IgD-negative memory B cell (primary cell): ENCODE data around the gene FUT8. TPM values are rescaled to one million over a fixed set of nuclear protein-coding genes. Genes with fewer than 3 reads are reported as not detected.
"Not testable (repeated sequence)": the region's sequence is repeated elsewhere in the genome, so short reads cannot be mapped to it uniquely, and the experiment has no call there.

Experiments used
- H3K27ac Mint-ChIP-seq, 3 donors: one replicate each; pipeline ENCODE4 v1.8.0; 2020 to 2022; ENCODE audit warnings: mild to moderate bottlenecking in 3 of 3, mixed read lengths in 3 of 3, moderate library complexity in 1 of 3
- H3K27me3 Mint-ChIP-seq: one replicate; pipeline ENCODE4 v1.8.0; 2021; ENCODE audit warnings: mixed read lengths
- H3K36me3 Mint-ChIP-seq: one replicate; pipeline ENCODE4 v1.8.0; 2020; ENCODE audit warnings: mild to moderate bottlenecking, mixed read lengths
- H3K4me1 Mint-ChIP-seq, 3 donors: one replicate each; pipeline ENCODE4 v1.8.0; 2020 to 2022; ENCODE audit warnings: mixed read lengths in 3 of 3, mild to moderate bottlenecking in 1 of 3
- H3K4me3 Mint-ChIP-seq, 4 donors: one replicate each; pipeline ENCODE4 v1.8.0; 2020 to 2022; ENCODE audit warnings: mild to moderate bottlenecking in 4 of 4, mixed read lengths in 4 of 4, moderate library complexity in 3 of 4
- H3K9me3 Mint-ChIP-seq, 3 donors: one replicate each; pipeline ENCODE4 v1.8.0; 2020 to 2021; ENCODE audit warnings: mixed read lengths in 3 of 3, mild to moderate bottlenecking in 1 of 3
- polyA plus RNA-seq: library from polyadenylated mRNA; unstranded; fragments of 300-500 nt; fragmentation: Illumina TruSeq; gene quantifications from one replicate; pipeline ENCODE4 v1.2.3, GENCODE V29; 2021

FUT8 gene
- polyA plus RNA-seq, 1 donor from 2014 or later: 14.0 TPM

DNA sequence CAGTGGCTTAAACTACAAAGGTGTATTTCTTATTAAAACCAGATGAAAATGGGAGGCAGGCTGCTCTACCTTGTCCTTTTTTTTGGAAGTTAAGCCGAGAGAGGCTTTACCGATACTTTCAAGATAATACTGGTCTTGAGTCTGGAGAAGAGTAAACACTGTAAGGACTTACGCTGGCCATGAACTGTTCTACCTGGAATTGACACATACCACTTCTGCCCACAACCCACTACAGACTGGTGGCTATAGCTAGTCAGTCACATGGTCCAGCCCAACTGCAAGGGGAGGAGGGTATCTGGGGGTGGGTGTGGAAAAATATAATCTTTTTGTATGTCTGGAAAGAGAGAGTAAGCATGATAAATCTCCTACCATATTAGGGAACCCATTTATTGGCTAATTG is 4.4 kb upstream of the FUT8 start:
- peaks cover 3% of the 10 kb centered on the region for H3K36me3 Mint-ChIP-seq
- peak overlapping the region in 1 of 4 donors; percentile 36 for H3K4me3 Mint-ChIP-seq
- peaks cover 4 to 20% (median 15%) of the 10 kb centered on the region in 3 donors for H3K4me1 Mint-ChIP-seq
- H3K27me3 Mint-ChIP-seq: no peaks in the 10 kb centered on the region
- no peaks in the 10 kb centered on the region for H3K9me3 Mint-ChIP-seq
- no peak overlapping the region for H3K27ac Mint-ChIP-seq

DNA sequence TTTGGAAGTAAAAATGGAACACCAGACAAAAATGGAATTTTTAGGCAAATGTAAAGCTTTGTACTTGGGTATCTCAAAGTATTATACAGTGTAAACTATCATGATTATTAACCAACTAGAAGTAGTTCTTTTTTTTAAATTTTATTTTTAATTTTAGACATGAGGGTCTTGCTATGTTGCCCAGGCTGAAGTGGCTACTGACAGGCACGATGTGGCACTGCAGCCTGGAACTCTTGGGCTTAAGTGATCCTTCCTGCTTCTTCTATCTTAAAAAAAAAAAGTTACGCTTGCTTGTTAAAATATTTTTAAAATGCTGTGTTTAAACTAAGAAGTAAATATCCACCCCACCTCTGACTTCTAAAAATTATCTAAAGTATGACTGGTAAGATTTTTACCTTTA is 1.9 kb upstream of the FUT8 start:
- peaks cover 3% of the 10 kb centered on the region for H3K36me3 Mint-ChIP-seq
- H3K4me1 Mint-ChIP-seq: peaks cover 11 to 38% (median 29%) of the 10 kb centered on the region in 3 donors
- H3K4me3 Mint-ChIP-seq: peak overlapping the region; percentile 98 to 99 (median 99)
- no peaks in the 10 kb centered on the region for H3K27me3 Mint-ChIP-seq
- no peaks in the 10 kb centered on the region for H3K9me3 Mint-ChIP-seq
- H3K27ac Mint-ChIP-seq: peak overlapping the region in 2 of 3 donors; percentile 92 to 98

DNA sequence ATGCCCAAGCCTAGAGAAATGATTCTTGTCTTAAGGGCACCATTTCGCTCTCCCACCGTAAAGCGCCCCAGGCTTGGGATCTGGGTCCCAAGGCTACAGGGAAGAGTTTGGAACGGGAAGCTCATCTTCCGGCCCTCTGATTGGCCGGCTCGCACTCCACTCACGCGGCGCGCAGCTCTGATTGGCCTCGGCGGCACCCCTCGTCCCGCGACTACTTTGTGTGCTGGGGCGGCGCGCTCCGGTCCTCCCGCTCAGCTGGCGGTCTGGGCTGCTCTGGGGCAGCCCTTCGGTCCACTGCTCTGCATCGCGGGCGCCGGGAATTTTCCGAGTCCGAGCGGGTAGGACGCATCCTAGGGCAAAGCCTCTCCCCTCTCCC is 886 bp upstream of the FUT8 start:
- Mint-ChIP-seq H3K27ac (peak overlapping the region; percentile 92 to 99 (median 98)), H3K36me3 (no peaks in the 10 kb centered on the region), H3K9me3 (no peaks in the 10 kb centered on the region), H3K27me3 (no peaks in the 10 kb centered on the region), H3K4me1 (peaks cover 14 to 39% (median 32%) of the 10 kb centered on the region in 3 donors), H3K4me3 (peak overlapping the region; percentile 98 to 99 (median 99))

DNA sequence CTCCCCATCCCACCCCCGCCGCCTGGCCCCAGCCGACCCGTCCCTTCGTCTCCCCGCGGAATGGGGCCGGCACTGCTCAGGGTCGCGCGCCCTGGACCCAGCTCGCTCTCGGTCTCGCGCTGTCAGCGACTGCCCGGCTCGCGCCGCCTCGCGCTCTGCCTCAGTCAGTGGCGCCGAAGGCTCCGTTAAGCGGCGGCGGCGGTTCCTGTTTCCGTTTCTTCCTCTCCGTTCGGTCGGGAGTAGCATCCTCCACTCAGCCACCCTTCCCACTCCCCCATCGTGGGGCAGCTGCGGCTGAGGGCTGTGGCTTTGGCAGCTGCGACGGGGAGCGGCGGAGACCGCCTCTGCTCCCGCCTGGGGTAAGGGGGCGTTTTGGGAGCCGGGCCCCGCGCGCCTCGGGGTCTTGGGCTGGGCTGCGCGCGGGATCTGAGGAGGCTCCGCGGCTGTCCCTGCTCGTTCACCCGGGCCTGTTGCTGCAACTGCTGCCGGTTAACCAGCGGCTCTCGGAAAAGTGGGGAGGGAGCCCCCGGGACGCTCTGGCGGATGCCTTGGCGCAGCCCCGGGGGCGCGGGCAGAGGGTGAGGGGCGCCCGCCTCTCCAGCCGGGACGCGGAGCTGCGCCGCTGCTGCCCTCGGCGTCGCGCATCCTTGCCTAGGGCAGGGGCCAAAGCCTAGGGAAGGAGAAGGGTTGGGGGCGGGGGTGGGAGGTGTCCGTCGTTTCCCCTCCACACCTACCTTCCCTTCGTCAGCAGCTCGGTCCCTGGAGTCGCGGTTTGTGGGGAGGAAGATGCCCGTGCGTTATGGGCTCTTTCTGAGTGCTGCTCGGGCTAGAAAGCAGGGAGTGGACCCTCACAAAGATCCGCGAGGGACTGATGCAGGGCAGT is 567 bp downstream of the FUT8 start:
- peak overlapping the region; percentile 98 to 99 (median 99) for H3K4me3 Mint-ChIP-seq
- H3K9me3 Mint-ChIP-seq: no peaks in the 10 kb centered on the region
- no peaks in the 10 kb centered on the region for H3K27me3 Mint-ChIP-seq
- H3K27ac Mint-ChIP-seq: peak overlapping the region; percentile 92 to 99 (median 98)
- peaks cover 2% of the 10 kb centered on the region for H3K36me3 Mint-ChIP-seq
- H3K4me1 Mint-ChIP-seq: peaks cover 17 to 43% (median 36%) of the 10 kb centered on the region in 3 donors

DNA sequence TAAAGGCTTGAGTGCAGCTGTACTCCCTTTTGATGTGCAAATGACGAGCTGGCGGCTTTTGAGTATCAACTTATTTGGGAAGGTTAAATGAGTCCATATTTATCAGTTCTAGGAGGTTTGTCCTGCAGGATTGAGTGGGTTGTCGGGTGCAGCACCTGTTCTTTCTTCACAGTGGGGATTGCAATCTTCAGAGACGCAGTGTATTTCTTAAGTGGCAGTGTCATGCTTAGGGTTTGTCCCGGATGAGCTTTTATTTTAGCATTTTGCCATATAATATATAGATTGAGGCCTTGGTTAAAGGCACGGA is 1.2 kb downstream of the FUT8 start:
- Mint-ChIP-seq H3K27me3 (no peaks in the 10 kb centered on the region), H3K4me1 (peaks cover 19 to 48% (median 38%) of the 10 kb centered on the region in 3 donors), H3K27ac (peak overlapping the region; percentile 74 to 98 (median 91)), H3K9me3 (no peaks in the 10 kb centered on the region), H3K4me3 (peak overlapping the region; percentile 96 to 99 (median 98)), H3K36me3 (peaks cover 2% of the 10 kb centered on the region)

DNA sequence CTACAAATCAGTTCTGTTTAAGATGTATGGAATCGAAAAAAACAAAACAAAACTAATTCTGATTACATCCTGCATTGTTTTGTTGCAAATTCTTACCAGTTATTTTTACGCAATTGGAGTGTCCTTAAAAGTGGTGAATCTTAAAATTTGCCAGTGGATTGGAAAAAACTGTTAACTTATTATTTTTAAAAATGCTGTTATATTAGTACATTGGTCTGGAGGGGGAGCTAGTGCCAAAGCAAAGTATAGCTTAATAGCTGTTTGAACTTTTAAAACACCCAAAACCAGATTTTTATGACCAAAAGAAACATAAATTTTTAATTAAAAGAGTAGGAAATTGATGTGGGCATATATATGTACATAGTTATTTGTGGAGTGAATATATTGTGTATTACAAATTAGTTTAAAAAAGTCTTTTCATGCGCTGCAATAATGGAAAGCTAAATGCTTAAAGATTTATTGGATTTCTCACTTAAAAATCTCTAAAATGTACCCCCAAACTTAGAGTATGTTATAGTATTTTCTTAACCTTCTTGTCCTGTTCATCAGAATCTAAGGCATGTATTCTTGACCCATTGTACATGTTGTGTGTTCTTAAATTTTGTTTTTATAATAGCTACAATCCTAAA is 2.5 kb downstream of the FUT8 start:
- no peaks in the 10 kb centered on the region for H3K27me3 Mint-ChIP-seq
- H3K27ac Mint-ChIP-seq: peak overlapping the region in 2 of 3 donors; percentile 9 to 11
- no peaks in the 10 kb centered on the region for H3K9me3 Mint-ChIP-seq
- peaks cover 24 to 43% (median 40%) of the 10 kb centered on the region in 3 donors for H3K4me1 Mint-ChIP-seq
- H3K36me3 Mint-ChIP-seq: peaks cover 2% of the 10 kb centered on the region
- peak overlapping the region; percentile 96 to 99 (median 98) for H3K4me3 Mint-ChIP-seq

DNA sequence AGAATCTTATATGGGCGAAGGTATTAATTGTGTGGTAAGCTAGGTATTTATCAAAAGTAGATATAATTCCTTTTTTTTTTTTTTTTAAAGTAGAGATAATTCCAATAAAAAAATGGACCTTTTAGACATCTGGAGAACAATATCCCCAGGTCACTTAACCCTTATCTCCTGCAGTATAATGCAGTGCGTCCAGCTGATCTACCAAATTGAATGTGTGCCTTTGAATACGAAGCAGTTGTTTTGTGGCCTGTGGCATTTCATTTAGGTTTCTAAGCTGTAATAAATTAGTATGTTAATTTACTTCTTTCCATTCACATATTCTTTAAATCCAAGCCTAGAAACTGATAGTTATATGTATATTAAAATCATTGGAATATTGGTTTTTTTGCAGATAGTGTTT is 3.1 kb downstream of the FUT8 start:
- Mint-ChIP-seq H3K4me1 (peaks cover 25 to 43% (median 41%) of the 10 kb centered on the region in 3 donors), H3K36me3 (peaks cover 2% of the 10 kb centered on the region), H3K4me3 (peak overlapping the region in 3 of 4 donors; percentile 28 to 99 (median 38)), H3K27ac (peak overlapping the region in 1 of 3 donors; percentile 11), H3K9me3 (no peaks in the 10 kb centered on the region), H3K27me3 (no peaks in the 10 kb centered on the region)

DNA sequence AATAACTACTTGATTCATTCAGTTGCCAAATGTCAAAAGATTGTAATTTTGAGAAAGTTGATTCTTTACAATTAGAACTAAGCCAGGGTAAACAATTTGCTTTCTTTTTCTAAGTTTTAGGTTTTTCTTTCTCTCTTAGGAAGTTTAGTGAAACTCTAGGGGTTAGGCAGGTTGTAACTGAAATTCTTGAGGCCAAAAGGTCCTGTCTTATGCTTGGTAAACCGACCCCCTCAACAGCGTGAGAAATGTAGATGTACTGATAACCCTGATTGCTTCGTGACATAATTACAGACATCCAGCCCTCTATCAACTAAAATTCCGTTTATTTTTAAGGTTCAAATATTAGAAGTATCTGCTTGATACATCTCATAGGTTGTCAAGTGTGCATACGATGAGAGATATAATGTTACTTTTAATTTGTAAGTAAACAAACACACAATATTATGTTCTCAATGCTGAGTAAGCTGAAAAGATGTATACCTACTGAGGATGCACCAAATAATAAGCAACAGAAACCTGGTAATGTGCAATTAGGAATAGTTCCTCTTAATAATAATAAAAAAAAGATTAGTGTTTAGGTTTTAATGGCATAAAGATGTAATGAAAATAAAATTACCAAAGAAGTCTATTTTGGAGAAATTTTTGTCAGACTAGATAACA is 7.2 kb downstream of the FUT8 start:
- no peak overlapping the region for H3K4me3 Mint-ChIP-seq
- H3K27me3 Mint-ChIP-seq: no peaks in the 10 kb centered on the region
- peaks cover 23 to 40% (median 33%) of the 10 kb centered on the region in 3 donors for H3K4me1 Mint-ChIP-seq
- peak overlapping the region in 2 of 3 donors; percentile 1 to 79 for H3K27ac Mint-ChIP-seq
- peaks cover 4% of the 10 kb centered on the region for H3K36me3 Mint-ChIP-seq
- H3K9me3 Mint-ChIP-seq: no peaks in the 10 kb centered on the region

DNA sequence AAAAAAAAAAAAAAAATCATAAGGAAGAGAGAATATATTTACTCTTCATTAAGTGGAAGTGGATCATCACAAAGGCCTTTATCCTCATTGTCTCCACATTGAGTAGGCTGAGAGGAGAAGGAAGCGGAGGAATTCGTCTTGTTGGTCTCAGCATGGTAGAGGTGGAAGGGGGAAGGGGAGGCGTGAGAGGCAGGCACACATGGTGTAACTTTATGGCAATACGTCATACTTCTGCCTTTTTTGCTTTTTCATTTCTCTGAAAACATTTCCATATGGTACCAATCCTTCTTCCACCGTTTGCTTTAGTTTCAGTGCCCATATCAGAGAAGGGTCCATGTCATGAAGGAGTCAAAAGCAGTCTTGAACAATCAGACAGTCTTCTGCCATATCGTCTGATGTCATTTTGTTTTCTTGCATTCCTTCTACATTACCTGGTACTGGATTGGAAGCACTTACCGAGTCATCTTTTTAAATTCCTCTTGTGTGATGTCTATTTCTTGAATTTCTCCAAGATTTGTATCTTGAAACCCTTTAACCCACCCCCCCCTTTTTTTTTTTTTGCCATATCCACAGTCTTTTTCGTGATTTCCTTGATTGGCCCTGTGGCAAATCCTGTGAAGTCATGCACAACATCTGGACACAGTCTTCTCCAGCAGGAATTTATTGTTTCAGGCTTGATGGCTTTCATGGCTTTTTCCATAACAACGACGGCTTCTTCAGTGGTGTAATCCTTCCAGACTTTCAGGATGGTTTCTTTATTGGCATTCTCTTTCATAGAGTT is 8.9 kb downstream of the FUT8 start:
- H3K9me3 Mint-ChIP-seq: no peaks in the 10 kb centered on the region
- peak overlapping the region in 2 of 3 donors; percentile 2 to 61 for H3K27ac Mint-ChIP-seq
- H3K27me3 Mint-ChIP-seq: no peaks in the 10 kb centered on the region
- peaks cover 21 to 39% (median 33%) of the 10 kb centered on the region in 3 donors for H3K4me1 Mint-ChIP-seq
- peak overlapping the region in 2 of 4 donors; percentile 17 to 84 for H3K4me3 Mint-ChIP-seq
- H3K36me3 Mint-ChIP-seq: peaks cover 4% of the 10 kb centered on the region

DNA sequence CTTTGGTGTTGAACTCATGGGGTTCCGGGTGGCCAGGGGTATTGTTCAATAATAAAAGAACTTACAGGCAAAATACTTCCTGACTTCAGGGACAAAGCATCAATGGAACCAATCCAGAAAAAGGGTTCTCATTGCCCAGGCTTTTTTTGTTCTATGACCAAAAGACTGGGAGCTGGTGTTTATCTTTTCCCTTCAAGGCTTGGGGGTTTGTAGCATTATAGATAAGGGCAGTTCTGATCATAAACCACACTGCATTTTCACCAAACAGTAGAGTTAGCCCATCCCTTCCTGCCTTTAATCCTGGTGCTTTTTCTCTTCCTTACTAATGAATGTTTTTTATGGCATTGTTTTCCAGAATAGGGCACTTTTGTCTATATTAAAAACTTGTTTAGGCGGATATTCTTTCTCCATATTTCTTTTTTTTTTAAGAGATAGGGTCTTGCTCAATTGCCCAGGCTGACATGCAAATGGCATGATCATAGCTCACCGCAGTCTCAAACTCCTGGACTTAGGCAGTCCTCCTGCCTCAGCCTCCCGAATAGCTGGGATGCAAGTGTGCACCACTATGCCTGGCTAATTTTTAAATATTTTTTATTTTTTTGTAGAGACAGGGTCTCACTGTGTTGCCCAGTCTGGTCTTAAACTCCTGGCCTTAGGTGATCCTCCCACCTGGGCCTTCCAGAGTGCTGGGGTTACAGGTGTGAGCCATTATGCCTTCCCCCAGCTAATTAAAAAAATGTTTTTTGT is 9.7 kb downstream of the FUT8 start:
- no peaks in the 10 kb centered on the region for H3K27me3 Mint-ChIP-seq
- H3K9me3 Mint-ChIP-seq: no peaks in the 10 kb centered on the region
- H3K27ac Mint-ChIP-seq: peak overlapping the region in 1 of 3 donors; percentile 61
- peaks cover 2% of the 10 kb centered on the region for H3K36me3 Mint-ChIP-seq
- H3K4me1 Mint-ChIP-seq: peaks cover 26 to 42% (median 37%) of the 10 kb centered on the region in 3 donors
- peak overlapping the region in 1 of 4 donors; percentile 17 for H3K4me3 Mint-ChIP-seq

DNA sequence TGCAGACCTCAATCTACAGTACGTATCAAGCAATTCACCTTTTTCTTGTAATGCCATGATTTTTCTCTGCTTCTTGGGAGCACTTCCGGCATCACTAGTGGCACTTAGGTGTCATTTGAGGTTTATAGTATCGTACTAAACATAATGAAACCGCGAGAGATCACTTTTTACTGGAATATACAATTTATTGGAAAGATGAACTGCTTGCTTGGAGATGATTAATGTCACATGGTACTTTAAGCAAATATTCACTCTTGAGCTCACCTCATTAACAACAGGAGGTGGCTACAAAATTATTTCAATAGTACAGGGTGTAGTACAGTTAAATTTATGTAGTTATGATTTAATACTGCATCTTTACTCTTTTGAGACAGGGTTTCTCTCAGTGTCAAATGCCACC is 11.5 kb downstream of the FUT8 start:
- H3K4me3 Mint-ChIP-seq: no peak overlapping the region
- H3K4me1 Mint-ChIP-seq: peaks cover 32 to 54% (median 38%) of the 10 kb centered on the region in 3 donors
- peak overlapping the region in 1 of 3 donors; percentile 9 for H3K27ac Mint-ChIP-seq
- no peaks in the 10 kb centered on the region for H3K27me3 Mint-ChIP-seq
- peaks cover 2% of the 10 kb centered on the region for H3K36me3 Mint-ChIP-seq
- no peaks in the 10 kb centered on the region for H3K9me3 Mint-ChIP-seq

DNA sequence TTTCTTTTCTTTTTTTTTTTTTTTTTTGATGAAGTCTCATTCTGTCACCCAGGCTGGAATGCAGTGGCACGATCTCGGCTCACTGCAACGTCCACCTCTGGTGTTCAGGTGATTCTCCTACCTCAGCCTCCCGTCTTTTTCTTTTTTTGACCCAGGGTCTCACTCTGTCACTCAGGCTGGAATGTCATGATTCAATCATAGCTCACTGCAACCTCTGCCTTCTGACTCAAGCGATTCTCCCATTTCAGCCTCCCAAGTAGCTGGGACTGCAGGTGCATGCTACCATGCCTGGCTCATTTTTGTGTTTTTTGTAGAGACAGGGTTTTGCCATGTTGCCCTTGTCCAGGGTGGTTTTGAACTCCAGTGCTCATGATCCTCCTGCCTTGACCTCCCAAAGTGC is 12.0 kb downstream of the FUT8 start:
- peak overlapping the region in 1 of 3 donors; percentile 73 for H3K27ac Mint-ChIP-seq
- H3K9me3 Mint-ChIP-seq: no peaks in the 10 kb centered on the region
- no peaks in the 10 kb centered on the region for H3K27me3 Mint-ChIP-seq
- peaks cover 2% of the 10 kb centered on the region for H3K36me3 Mint-ChIP-seq
- peaks cover 31 to 52% (median 41%) of the 10 kb centered on the region in 3 donors for H3K4me1 Mint-ChIP-seq
- H3K4me3 Mint-ChIP-seq: no peak overlapping the region

DNA sequence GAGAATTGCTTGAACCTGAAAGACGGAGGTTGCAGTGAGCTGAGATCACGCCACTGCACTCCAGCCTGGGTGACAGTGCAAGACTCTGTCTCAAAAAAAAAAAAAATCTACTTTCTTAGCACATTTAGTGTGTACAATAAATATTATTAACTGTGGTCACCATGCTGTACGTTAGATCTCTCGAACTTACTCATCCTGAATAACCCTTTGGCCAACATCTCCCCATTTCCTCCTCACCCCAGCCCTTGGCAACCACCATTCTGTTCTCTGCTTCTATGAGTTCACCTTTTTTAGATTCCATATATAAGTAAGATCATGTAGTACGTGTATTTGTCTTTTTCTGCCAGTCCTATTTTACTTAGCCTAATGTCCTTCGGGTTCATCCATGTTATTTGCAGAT is 13.4 kb downstream of the FUT8 start:
- Mint-ChIP-seq H3K36me3 (peaks cover 2% of the 10 kb centered on the region), H3K9me3 (no peaks in the 10 kb centered on the region), H3K4me1 (peaks cover 35 to 54% (median 47%) of the 10 kb centered on the region in 3 donors), H3K27ac (peak overlapping the region in 2 of 3 donors; percentile 15 to 68), H3K27me3 (no peaks in the 10 kb centered on the region), H3K4me3 (peak overlapping the region in 2 of 4 donors; percentile 2 to 49)

DNA sequence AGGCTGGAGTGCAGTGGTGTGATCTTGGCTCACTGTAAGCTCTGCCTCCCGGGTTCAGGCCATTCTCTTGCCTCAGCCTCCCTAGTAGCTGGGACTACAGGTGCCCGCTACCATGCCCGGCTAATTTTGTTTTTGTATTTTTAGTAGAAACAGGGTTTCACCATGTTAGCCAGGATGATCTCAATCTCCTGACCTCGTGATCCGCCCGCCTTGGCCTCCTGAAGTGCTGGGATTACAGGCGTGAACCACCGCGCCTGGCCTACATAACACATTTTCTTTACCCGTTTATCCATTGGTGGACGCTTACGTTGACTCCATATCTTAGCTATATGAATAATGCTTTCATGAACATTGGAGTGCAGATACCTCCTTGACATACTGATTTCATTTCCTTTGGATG is 14.4 kb downstream of the FUT8 start:
- H3K27me3 Mint-ChIP-seq, H3K4me3 Mint-ChIP-seq, H3K36me3 Mint-ChIP-seq, H3K27ac Mint-ChIP-seq, H3K9me3 Mint-ChIP-seq: not testable (repeated sequence)
- H3K4me1 Mint-ChIP-seq: peaks cover 38 to 50% (median 49%) of the 10 kb centered on the region in 3 donors
